ENCODE data around the gene TTC1. TPM values are rescaled to one million over a fixed set of nuclear protein-coding genes. Genes with fewer than 3 reads are reported as not detected.
"Not testable (repeated sequence)": the region's sequence is repeated elsewhere in the genome, so short reads cannot be mapped to it uniquely, and the experiment has no call there.

Gene TTC1
- total and polyA plus RNA-seq, 2 of the 8 experiments (the other 6 are each of a cell fraction or from before 2014, with no cell fraction given): 25.1 to 63.9 TPM

- no peak for TF ChIP-seq RXRA (IDR thresholded peaks at IDR 0.05; ENCODE audit: insufficient read depth, low read depth, low read length)
- TF ChIP-seq KDM4A (IDR thresholded peaks at IDR 0.05; ENCODE audit: low read depth, low read length, severe bottlenecking): no peak
Observed at GRCh38 chr5:160064995-160065614, 56.2 kb downstream of the TTC1 start (continued).

- FAIRE-seq; H3K27me3 ChIP-seq (replicated peaks in 1 of 4; ENCODE audit: control insufficient read depth in 3 of 4, extremely low read depth in 1 of 4, insufficient read depth in 3 of 4, low read length in 3 of 4); H3K14ac ChIP-seq (ENCODE audit: insufficient read length); H2BK5ac ChIP-seq (ENCODE audit: low read depth, low read length); H4K5ac ChIP-seq (ENCODE audit: insufficient read length, low read depth, low read length); H3K4ac ChIP-seq (replicated peaks; ENCODE audit: insufficient read length, low read depth, low read length); DNase-seq (ENCODE audit: low read depth in 1 of 2, low spot score in 2 of 2); H3K9me3 ChIP-seq (ENCODE audit: insufficient read depth in 2 of 2, low read depth in 1 of 2, low read length in 1 of 2); H3K4me1 ChIP-seq (replicated peaks in 1 of 4; ENCODE audit: control insufficient read depth in 3 of 4, insufficient read depth in 4 of 4, low read length in 3 of 4); H2BK120ac ChIP-seq (replicated peaks; ENCODE audit: low read depth, low read length); H3K27ac ChIP-seq (ENCODE audit: low read depth, low read length); H3K4me2 ChIP-seq (ENCODE audit: insufficient read depth in 1 of 2, low read depth in 2 of 2, low read length in 2 of 2); H3K18ac ChIP-seq (ENCODE audit: extremely low read depth, low read length); H3K4me3 ChIP-seq (ENCODE audit: extremely low read depth in 1 of 4, insufficient read depth in 2 of 4, low read depth in 3 of 4, low read length in 4 of 4); H2AFZ ChIP-seq (ENCODE audit: low read length); H3K23ac ChIP-seq (ENCODE audit: insufficient read length); H2BK12ac ChIP-seq (ENCODE audit: low read depth, low read length); H3K23me2 ChIP-seq (ENCODE audit: low read depth, low read length); H3K56ac ChIP-seq (replicated peaks; ENCODE audit: insufficient read length, low read depth, low read length); H2BK15ac ChIP-seq (ENCODE audit: low read length); H2BK20ac ChIP-seq (ENCODE audit: low read length); H4K91ac ChIP-seq (replicated peaks; ENCODE audit: insufficient read length, low read length); H2AK5ac ChIP-seq (ENCODE audit: low read depth, low read length); H4K20me1 ChIP-seq (replicated peaks in 1 of 2; ENCODE audit: control insufficient read depth in 1 of 2, insufficient read depth in 2 of 2, low read length in 2 of 2); H3K79me2 ChIP-seq (ENCODE audit: control insufficient read depth in 1 of 2, insufficient read depth in 2 of 2, low read length in 2 of 2); H4K8ac ChIP-seq (ENCODE audit: extremely low read depth, insufficient read depth, low read length); H3K9ac ChIP-seq (replicated peaks in 1 of 4; ENCODE audit: extremely low read depth in 1 of 4, low read depth in 3 of 4, low read length in 3 of 4); H3K79me1 ChIP-seq (ENCODE audit: low read depth, low read length): not testable (repeated sequence)
- ChIA-PET CTCF (ENCODE audit: partially characterized antibody) (interaction anchor here (0.6 to 8.0 kb wide), 8 partner anchors 8 to 90 kb away, joined by 3 to 52 read pairs (median 4); no protein-coding TSS in a partner anchor), POLR2A (ENCODE audit: partially characterized antibody) (interaction anchor here (1.0 to 1.4 kb wide), 3 partner anchors 11 to 265 kb away, joined by 3 to 6 read pairs (median 3); no protein-coding TSS in a partner anchor)
- 89% methylated on average over 5 of the region's 5 CpGs; no CpG with 5 or more reads in 1 of the 2 experiments for WGBS, 2 experiments (ENCODE audit: extremely low coverage in 1 of 2, insufficient coverage in 1 of 2, insufficient read length in 1 of 2, insufficient replicate concordance in 2 of 2, low coverage in 1 of 2, low lambda C conversion rate in 2 of 2, missing lambda C conversion rate in 1 of 2)
- H3K36me3 ChIP-seq (ENCODE audit: control insufficient read depth in 2 of 4, insufficient read depth in 4 of 4, low read length in 3 of 4): peaks cover 0 to 18% (median 2%) of the 10 kb centered on the region in 4 experiments; a peak in 3 of 8 replicates
Observed at GRCh38 chr5:160069120-160069519, 60.2 kb downstream of the TTC1 start.

Measured in H1 (cell line).